IMR-90 (cell line): ENCODE measurements around the gene OR52I2. TPM values are rescaled to one million over a fixed set of nuclear protein-coding genes. Genes with fewer than 3 reads are reported as not detected.

Source experiments
- ATAC-seq: fragments of 200-7000 bp; cut with Tn5 transposase; 2 replicates; pipeline ENCODE4 v1.9.1; 2020; ENCODE audit warnings: low read depth, mild to moderate bottlenecking, moderate library complexity
- BruUV-seq: library from RNA; stranded (reverse); fragments of 400-500 nt; replicated peaks from 2 replicates; lab custom pipeline; 2021; lab: Mats Ljungman, UMichigan
- CTCF ChIA-PET: fragments of 300-600 bp; formaldehyde crosslinking; extraction: SDS; loops from one replicate; lab custom pipeline; 2021; ENCODE audit warnings: antibody characterized with exemption; lab: Yijun Ruan, JAX
- POLR2A ChIA-PET: fragments of 300-600 bp; sonication (Branson Sonifier 250); formaldehyde crosslinking; loops from one replicate; lab custom pipeline; 2022; ENCODE audit warnings: antibody characterized with exemption; ENCODE audit not compliant: unreplicated experiment; lab: Charles Lee
- DNase-seq: peaks from one replicate; pipeline ENCODE4 v3.0.0; 2013
- H2AFZ ChIP-seq: replicated peaks from 2 replicates; pipeline ENCODE3; 2013; ENCODE audit warnings: low read length, mild to moderate bottlenecking; ENCODE audit not compliant: poor library complexity
- H2AK5ac ChIP-seq: 2 replicates; pipeline ENCODE4 v1.6.1; 2013; ENCODE audit warnings: low read depth, low read length, inconsistent platforms
- H2AK9ac ChIP-seq: replicated peaks from 2 replicates; pipeline ENCODE3; 2013; ENCODE audit warnings: mild to moderate bottlenecking, low read depth, low read length, moderate library complexity; ENCODE audit not compliant: poor library complexity
- H2BK120ac ChIP-seq: 2 replicates; pipeline ENCODE4 v1.6.1; 2013; ENCODE audit warnings: low read depth, low read length, inconsistent platforms
- H2BK15ac ChIP-seq: 3 replicates; pipeline ENCODE4 v1.6.1; 2013; ENCODE audit warnings: low read depth, low read length, inconsistent platforms
- H2BK20ac ChIP-seq: 2 replicates; pipeline ENCODE4 v1.6.1; 2013; ENCODE audit warnings: low read depth, mild to moderate bottlenecking, inconsistent platforms, low read length, moderate library complexity
- H2BK5ac ChIP-seq: 2 replicates; pipeline ENCODE4 v1.6.1; 2013; ENCODE audit warnings: mild to moderate bottlenecking, low read depth, low read length, inconsistent platforms; ENCODE audit not compliant: poor library complexity, severe bottlenecking
- H3K14ac ChIP-seq: replicated peaks from 2 replicates; pipeline ENCODE4 v1.6.1; 2013; ENCODE audit warnings: low read depth, low read length, inconsistent platforms
- H3K18ac ChIP-seq: 2 replicates; pipeline ENCODE4 v1.6.1; 2013; ENCODE audit warnings: low read depth, low read length, control low read depth
- H3K23ac ChIP-seq: 2 replicates; pipeline ENCODE4 v1.6.1; 2013; ENCODE audit warnings: low read depth, low read length, inconsistent platforms
- H3K27ac ChIP-seq: 2 replicates; pipeline ENCODE4 v1.5.1; 2013; ENCODE audit warnings: mild to moderate bottlenecking, control low read depth, low read length; ENCODE audit not compliant: insufficient read depth
- H3K27me3 ChIP-seq: 2 replicates; pipeline ENCODE4 v1.6.1; 2013; ENCODE audit warnings: low read length; ENCODE audit not compliant: control insufficient read depth, insufficient read depth
- H3K36me3 ChIP-seq: 2 replicates; pipeline ENCODE4 v1.6.1; 2013; ENCODE audit warnings: low read length, mixed read lengths; ENCODE audit not compliant: control insufficient read depth, insufficient read depth
- H3K4ac ChIP-seq: 2 replicates; pipeline ENCODE4 v1.6.1; 2013; ENCODE audit warnings: low read depth, low read length, inconsistent platforms
- H3K4me1 ChIP-seq: 2 replicates; pipeline ENCODE4 v1.6.1; 2013; ENCODE audit warnings: low read length, mixed read lengths; ENCODE audit not compliant: control insufficient read depth, insufficient read depth
- H3K4me2 ChIP-seq: 2 replicates; pipeline ENCODE4 v1.6.1; 2013; ENCODE audit warnings: low read depth, mild to moderate bottlenecking, control low read depth, low read length, moderate library complexity
- H3K4me3 ChIP-seq: 2 replicates; pipeline ENCODE4 v1.5.1; 2013; ENCODE audit warnings: low read depth, mild to moderate bottlenecking, control low read depth, low read length, moderate library complexity; ENCODE audit not compliant: insufficient read depth
- H3K56ac ChIP-seq: 2 replicates; pipeline ENCODE4 v1.6.1; 2013; ENCODE audit warnings: low read length, inconsistent platforms; ENCODE audit not compliant: insufficient read depth; ENCODE audit errors: extremely low read depth
- H3K79me1 ChIP-seq, 2 experiments: 2 replicates each; pipeline ENCODE4 v1.6.1; 2013; ENCODE audit warnings: low read length in 2 of 2, inconsistent platforms in 1 of 2, low read depth in 1 of 2
- H3K9ac ChIP-seq: 2 replicates; pipeline ENCODE4 v1.6.1; 2013; ENCODE audit warnings: low read depth, low read length, control low read depth
- H3K9me1 ChIP-seq: 2 replicates; pipeline ENCODE4 v1.6.1; 2013; ENCODE audit warnings: low read length, inconsistent platforms; ENCODE audit not compliant: insufficient read depth
- H3K9me3 ChIP-seq: 2 replicates; pipeline ENCODE4 v1.6.1; 2013; ENCODE audit warnings: low read length; ENCODE audit not compliant: control insufficient read depth, insufficient read depth
- H4K20me1 ChIP-seq: 2 replicates; pipeline ENCODE4 v1.6.1; 2013; ENCODE audit warnings: low read length, inconsistent platforms; ENCODE audit not compliant: insufficient read depth
- H4K5ac ChIP-seq: 2 replicates; pipeline ENCODE4 v1.6.1; 2013; ENCODE audit warnings: mild to moderate bottlenecking, low read depth, low read length, control low read depth
- H4K8ac ChIP-seq, 2 experiments: 2 replicates each; pipeline ENCODE4 v1.6.1; 2013; ENCODE audit warnings: low read depth in 2 of 2, low read length in 2 of 2, control low read depth in 1 of 2, inconsistent platforms in 1 of 2
- H4K91ac ChIP-seq: 2 replicates; pipeline ENCODE4 v1.6.1; 2013; ENCODE audit warnings: low read depth, low read length, inconsistent platforms; ENCODE audit not compliant: insufficient read depth
- BHLHE40 ChIP-seq: fragments of 150-350 bp; IDR thresholded peaks from 2 replicates; pipeline ENCODE4 v1.6.1; 2016; ENCODE audit warnings: mild to moderate bottlenecking, low read depth, low read length
- CEBPB ChIP-seq: IDR thresholded peaks from 2 replicates; pipeline ENCODE4 v1.6.1; 2012; ENCODE audit warnings: low read depth, low read length, improper control_type of control experiment
- CHD1 ChIP-seq: IDR thresholded peaks from 2 replicates; pipeline ENCODE4 v1.6.1; 2012; ENCODE audit warnings: low read depth, low read length, improper control_type of control experiment
- FOS ChIP-seq: fragments of 150-350 bp; IDR thresholded peaks from 2 replicates; pipeline ENCODE4 v1.6.1; 2016; ENCODE audit warnings: low read depth, low read length
- MAFK ChIP-seq: IDR thresholded peaks from 2 replicates; pipeline ENCODE4 v1.6.1; 2012; ENCODE audit warnings: low read depth, low read length, improper control_type of control experiment
- MAZ ChIP-seq: IDR thresholded peaks from 2 replicates; pipeline ENCODE4 v1.6.1; 2012; ENCODE audit warnings: low read depth, mild to moderate bottlenecking, low read length, improper control_type of control experiment, moderate library complexity, borderline replicate concordance
- MXI1 ChIP-seq: IDR thresholded peaks from 2 replicates; pipeline ENCODE4 v1.6.1; 2012; ENCODE audit warnings: low read depth, mild to moderate bottlenecking, low read length, moderate library complexity, borderline replicate concordance
- NFE2L2 ChIP-seq: fragments of 150-350 bp; IDR thresholded peaks from 2 replicates; pipeline ENCODE4 v1.6.1; 2016; ENCODE audit warnings: low read depth, mild to moderate bottlenecking, low read length
- POLR2A ChIP-seq: IDR thresholded peaks from 2 replicates; pipeline ENCODE4 v1.6.1; 2012; ENCODE audit warnings: mild to moderate bottlenecking, low read depth, low read length
- RAD21 ChIP-seq: IDR thresholded peaks from 2 replicates; pipeline ENCODE4 v1.6.1; 2012; ENCODE audit warnings: low read length, improper control_type of control experiment
- RCOR1 ChIP-seq: IDR thresholded peaks from 2 replicates; pipeline ENCODE4 v1.6.1; 2012; ENCODE audit warnings: mild to moderate bottlenecking, low read length, improper control_type of control experiment; ENCODE audit not compliant: insufficient replicate concordance
- USF2 ChIP-seq: fragments of 150-350 bp; IDR thresholded peaks from 2 replicates; pipeline ENCODE4 v1.6.1; 2017; ENCODE audit warnings: mild to moderate bottlenecking, antibody characterized with exemption, low read length, low read depth
- WGBS, 2 experiments: methylation state at CpG; one replicate each; pipeline versions ENCODE4 v1.1.5 to v1.1.7; 2013; ENCODE audit warnings: missing lambda C conversion rate in 2 of 2; ENCODE audit not compliant: insufficient read length in 1 of 2; ENCODE audit errors: extremely low coverage in 2 of 2; 5-methylcytosine and 5-hydroxymethylcytosine counted together
- dilution Hi-C: fragments of 300-500 bp; cut with HindIII; formaldehyde crosslinking; loops from one replicate; pipeline ENCODE4 v1.14.3; 2018; ENCODE audit warnings: low sequenced_read_pairs; ENCODE audit not compliant: unreplicated experiment
- in situ Hi-C: fragments of 300-500 bp; cut with MboI; formaldehyde crosslinking; loops from 3 replicates; pipeline ENCODE4 v1.14.3; 2019; ENCODE audit warnings: low sequenced_read_pairs, inconsistent platforms, mixed read lengths
- intact Hi-C: fragments of 100-400 bp; cut with micrococcal nuclease; formaldehyde crosslinking; loops from 2 replicates; pipeline ENCODE4 v1.10.0; 2022
- polyA plus RNA-seq, 3 experiments: library from polyadenylated mRNA; depleted of rRNA; stranded (reverse); fragments of >200 nt; gene quantifications; 2 replicates each; pipeline ENCODE4 v1.2.3, GENCODE V29; 2012; ENCODE audit warnings: low replicate concordance in 1 of 3
- total RNA-seq: library from RNA; depleted of rRNA; stranded (reverse); fragments of >200 nt; gene quantifications from 2 replicates; pipeline ENCODE4 v1.2.3, GENCODE V29; 2012
- TF ChIP-seq, protein P1 (sequence below): conservative IDR thresholded peaks from 2 replicates; pipeline ENCODE4 v1.5.1; 2012; ENCODE audit warnings: mild to moderate bottlenecking, low read depth, low read length, improper control_type of control experiment
- TF ChIP-seq, protein P2 (sequence below): fragments of 150-350 bp; IDR thresholded peaks from 2 replicates; pipeline ENCODE4 v1.6.1; 2016; ENCODE audit warnings: low read depth, mild to moderate bottlenecking, low read length, moderate library complexity, borderline replicate concordance

The OR52I2 gene
- total and polyA plus RNA-seq, 2 of the 4 experiments (the other 2 are of a cell fraction), result not detected

DNA sequence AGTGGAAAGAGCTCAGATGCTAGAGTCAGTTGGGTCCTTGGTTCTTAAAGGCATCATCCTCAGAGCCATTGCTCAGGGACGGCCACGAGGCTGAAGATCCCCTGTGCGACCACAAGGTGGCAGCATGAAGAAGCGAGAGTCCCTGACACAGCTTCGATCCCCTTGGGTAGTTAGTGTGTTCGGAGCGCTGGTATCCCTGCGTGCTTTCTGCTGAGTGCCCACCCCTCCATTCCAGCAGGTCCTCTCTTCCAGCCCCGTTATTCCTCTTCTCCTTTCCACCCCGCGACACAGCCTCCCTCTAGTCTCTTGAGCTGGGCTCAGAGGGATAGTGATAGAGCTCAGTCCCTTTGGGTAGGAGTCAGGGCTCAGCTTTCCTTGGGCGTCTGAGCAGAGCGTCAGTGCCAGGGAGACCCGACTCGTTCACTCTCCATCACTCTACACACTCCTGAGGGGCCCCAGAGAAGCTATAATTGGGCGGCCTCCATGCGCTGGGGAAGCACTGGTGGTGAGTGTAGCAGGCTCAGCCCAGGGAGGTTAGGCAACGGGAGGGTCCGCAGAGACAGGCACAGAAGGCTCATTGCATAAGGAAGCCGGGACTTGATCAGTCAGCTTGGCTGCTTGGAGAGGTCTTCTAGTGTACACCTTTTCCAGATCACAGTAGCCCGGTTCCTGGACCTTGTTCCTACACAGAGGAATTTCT lies 55.6 kb downstream of the OR52I2 start, which contains the start of gene OR51D1:
TSS of gene OR51D1 (plus strand) at position 516 of the 700 bp plus-strand sequence. CDS start 2,314 bp downstream, outside the sequence.
- dilution Hi-C loops (no loop called here), intact Hi-C loops (loop anchor here (1.0 to 2.0 kb wide), 4 partner anchors 60 to 744 kb away; partner anchors contain the start of gene OR51E2), in situ Hi-C loops (loop anchor here (5.0 to 10.0 kb wide), 3 partner anchors 185 to 748 kb away; partner anchors contain the start of genes OR51F2, OR51L1 and OR51M1)
- peak within 1 kb of the TSS; percentile 65; the same call in 1 of the 2 replicates for H3K14ac ChIP-seq
- no peaks in the 10 kb centered on the region for H3K36me3 ChIP-seq
- H4K8ac ChIP-seq, result no peak within 1 kb of the TSS; a peak in 1 of 4 replicates
- no peak within 1 kb of the TSS for H3K27ac ChIP-seq
- H3K9me1 ChIP-seq, result no peaks in the 10 kb centered on the region
- H2BK5ac ChIP-seq, result no peak within 1 kb of the TSS
- H2BK20ac ChIP-seq, result no peak within 1 kb of the TSS
- peak within 1 kb of the TSS; percentile 15; the same call in 1 of the 2 replicates for H3K23ac ChIP-seq
- peak within 1 kb of the TSS; percentile 74; the same call in 1 of the 2 replicates for H2BK120ac ChIP-seq
- no TSS peak for BruUV-seq
- no peak within 1 kb of the TSS for H3K56ac ChIP-seq
- peak within 1 kb of the TSS; percentile 91 for H2AFZ ChIP-seq
- no peaks in the 10 kb centered on the region for H3K4me1 ChIP-seq
- H3K9me3 ChIP-seq, result no peaks in the 10 kb centered on the region
- H2AK5ac ChIP-seq, result no peak within 1 kb of the TSS; the same call in 1 of the 2 replicates
- DNase-seq (peak; percentile 67), ATAC-seq (peak; percentile 99)
- POLR2A ChIA-PET, result no interaction called here
- CTCF ChIA-PET, result interaction anchor here (0.6 to 2.2 kb wide), 21 partner anchors 10 to 735 kb away, joined by 3 to 14 read pairs (median 4); partner anchors contain the start of gene TRIM68
- H3K4ac ChIP-seq, result peak within 1 kb of the TSS; percentile 30; the same call in 1 of the 2 replicates
- H4K20me1 ChIP-seq, result no peaks in the 10 kb centered on the region
- H3K27me3 ChIP-seq, result peaks cover 2% of the 10 kb centered on the region; the same call in 1 of the 2 replicates
- no peaks in the 10 kb centered on the region for H3K79me1 ChIP-seq
- H3K4me3 ChIP-seq, result peak within 1 kb of the TSS; percentile 38
- peak within 1 kb of the TSS; percentile 42 for H2AK9ac ChIP-seq
- H3K18ac ChIP-seq, result no peak within 1 kb of the TSS; the same call in 1 of the 2 replicates
- H3K9ac ChIP-seq, result no peak within 1 kb of the TSS
- H2BK15ac ChIP-seq, result no peak within 1 kb of the TSS
- H4K5ac ChIP-seq, result no peak within 1 kb of the TSS; the same call in 1 of the 2 replicates
- WGBS, 2 experiments, result 28% methylated on average over 5 of the region's 21 CpGs; no CpG with 5 or more reads in 1 of the 2 experiments
- H4K91ac ChIP-seq, result no peak within 1 kb of the TSS
- H3K4me2 ChIP-seq, result peak within 1 kb of the TSS; percentile 94
- TF ChIP-seq MAFK (no peak), POLR2A (no peak), MAZ (peak; percentile 25; the same call in 1 of the 2 replicates), CHD1 (no peak), CEBPB (no peak), BHLHE40 (no peak), MXI1 (no peak), RCOR1 (no peak), FOS (no peak), NFE2L2 (no peak), RAD21 (peak; percentile 93), USF2 (no peak)
- TF ChIP-seq, protein P1, sequence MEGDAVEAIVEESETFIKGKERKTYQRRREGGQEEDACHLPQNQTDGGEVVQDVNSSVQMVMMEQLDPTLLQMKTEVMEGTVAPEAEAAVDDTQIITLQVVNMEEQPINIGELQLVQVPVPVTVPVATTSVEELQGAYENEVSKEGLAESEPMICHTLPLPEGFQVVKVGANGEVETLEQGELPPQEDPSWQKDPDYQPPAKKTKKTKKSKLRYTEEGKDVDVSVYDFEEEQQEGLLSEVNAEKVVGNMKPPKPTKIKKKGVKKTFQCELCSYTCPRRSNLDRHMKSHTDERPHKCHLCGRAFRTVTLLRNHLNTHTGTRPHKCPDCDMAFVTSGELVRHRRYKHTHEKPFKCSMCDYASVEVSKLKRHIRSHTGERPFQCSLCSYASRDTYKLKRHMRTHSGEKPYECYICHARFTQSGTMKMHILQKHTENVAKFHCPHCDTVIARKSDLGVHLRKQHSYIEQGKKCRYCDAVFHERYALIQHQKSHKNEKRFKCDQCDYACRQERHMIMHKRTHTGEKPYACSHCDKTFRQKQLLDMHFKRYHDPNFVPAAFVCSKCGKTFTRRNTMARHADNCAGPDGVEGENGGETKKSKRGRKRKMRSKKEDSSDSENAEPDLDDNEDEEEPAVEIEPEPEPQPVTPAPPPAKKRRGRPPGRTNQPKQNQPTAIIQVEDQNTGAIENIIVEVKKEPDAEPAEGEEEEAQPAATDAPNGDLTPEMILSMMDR, result peak; percentile 88
- TF ChIP-seq, protein P2, sequence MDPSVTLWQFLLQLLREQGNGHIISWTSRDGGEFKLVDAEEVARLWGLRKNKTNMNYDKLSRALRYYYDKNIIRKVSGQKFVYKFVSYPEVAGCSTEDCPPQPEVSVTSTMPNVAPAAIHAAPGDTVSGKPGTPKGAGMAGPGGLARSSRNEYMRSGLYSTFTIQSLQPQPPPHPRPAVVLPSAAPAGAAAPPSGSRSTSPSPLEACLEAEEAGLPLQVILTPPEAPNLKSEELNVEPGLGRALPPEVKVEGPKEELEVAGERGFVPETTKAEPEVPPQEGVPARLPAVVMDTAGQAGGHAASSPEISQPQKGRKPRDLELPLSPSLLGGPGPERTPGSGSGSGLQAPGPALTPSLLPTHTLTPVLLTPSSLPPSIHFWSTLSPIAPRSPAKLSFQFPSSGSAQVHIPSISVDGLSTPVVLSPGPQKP, result no peak
